ENCODE data around the gene CNN1. TPM values are rescaled to one million over a fixed set of nuclear protein-coding genes. Genes with fewer than 3 reads are reported as not detected.

CNN1 gene
- total RNA-seq, 1 experiment from 2014 or later: 15.7 TPM

DNA sequence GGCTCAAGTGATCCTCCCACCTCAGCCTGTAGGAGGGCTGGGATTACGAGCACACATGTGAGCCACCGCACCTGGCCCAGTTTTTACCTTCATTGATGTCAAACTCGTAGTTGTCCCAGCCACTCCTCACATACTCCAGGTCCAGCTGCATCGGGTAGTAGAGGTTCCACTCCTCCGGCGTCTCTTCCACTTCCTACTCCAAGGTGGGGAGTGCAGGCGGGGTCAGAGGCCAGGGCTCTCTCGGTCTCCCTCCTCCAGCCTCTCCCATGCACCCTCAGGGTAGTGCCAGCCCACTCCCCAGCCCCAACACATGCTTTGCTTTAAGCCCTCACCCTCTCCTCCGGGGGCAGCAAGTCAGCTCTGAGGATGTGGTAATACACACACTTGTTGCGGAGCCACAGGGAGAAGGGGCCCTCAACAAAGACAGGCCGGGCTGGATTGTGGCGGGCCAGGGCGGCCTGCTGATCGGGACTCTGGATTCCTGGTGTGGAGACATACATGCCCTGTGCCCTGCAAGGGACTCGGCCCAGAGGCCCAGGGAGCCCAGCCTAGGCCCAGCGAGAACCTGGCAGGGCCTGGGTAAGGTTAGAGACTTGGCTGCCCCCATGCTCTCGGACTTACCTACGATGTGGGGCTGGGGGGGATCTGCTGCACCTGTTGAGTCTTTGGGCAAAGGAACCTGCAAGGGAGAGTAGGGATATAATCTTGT, 31.1 kb upstream of the CNN1 start:
- Histone ChIP-seq H2BK15ac (ENCODE audit: low read depth, low read length) (no peak overlapping the region), H4K20me1 (ENCODE audit: control insufficient read depth, insufficient read depth, insufficient read length) (no peaks in the 10 kb centered on the region), H3T11ph (ENCODE audit: low read length) (no peak overlapping the region), H3K14ac (ENCODE audit: insufficient read depth, low read length) (no peak overlapping the region), H3K4me1 (ENCODE audit: insufficient read depth, low read length) (no peaks in the 10 kb centered on the region), H3K27me3 (ENCODE audit: insufficient read depth, low read length) (no peaks in the 10 kb centered on the region), H2BK12ac (ENCODE audit: insufficient read length, low read depth, low read length) (no peak overlapping the region), H3K18ac (ENCODE audit: insufficient read length, low read depth, low read length) (no peak overlapping the region), H4K8ac (replicated peaks; ENCODE audit: insufficient read length, low read depth, low read length) (no peak overlapping the region), H2BK120ac (ENCODE audit: low read depth, low read length, poor library complexity, severe bottlenecking) (no peak overlapping the region), H3K4ac (ENCODE audit: low read depth, low read length) (no peak overlapping the region), H3K56ac (ENCODE audit: insufficient read length, low read depth, low read length) (no peak overlapping the region), H3K4me2 (ENCODE audit: insufficient read depth, insufficient read length, low read length) (no peak overlapping the region), H2AFZ (ENCODE audit: low read length) (no peak overlapping the region), H3K79me1 (ENCODE audit: insufficient read depth, low read depth, low read length, poor library complexity, severe bottlenecking) (no peaks in the 10 kb centered on the region), H4K91ac (ENCODE audit: insufficient read length, low read depth, low read length) (no peak overlapping the region), H3K27ac (ENCODE audit: insufficient read length, low read depth, low read length) (no peak overlapping the region), H2BK5ac (ENCODE audit: insufficient read length, low read length) (no peak overlapping the region), H3K23ac (ENCODE audit: insufficient read length, low read depth, low read length) (no peak overlapping the region), H2AK5ac (ENCODE audit: insufficient read length, low read length) (no peak overlapping the region), H3K9ac (ENCODE audit: extremely low read depth, insufficient read length, low read length) (no peak overlapping the region), H4K5ac (ENCODE audit: insufficient read length, low read depth, low read length) (no peak overlapping the region), H3K23me2 (ENCODE audit: insufficient read length, low read depth, low read length, poor library complexity, severe bottlenecking) (peaks cover 5% of the 10 kb centered on the region), H2BK20ac (ENCODE audit: low read depth, low read length, poor library complexity, severe bottlenecking) (no peak overlapping the region), H3K79me2 (ENCODE audit: insufficient read depth, low read length) (no peaks in the 10 kb centered on the region), H3K9me3 (ENCODE audit: control insufficient read depth, low read depth, low read length) (no peaks in the 10 kb centered on the region)
- Mint-ChIP-seq H3K27me3 (ENCODE audit: low read depth) (no peaks in the 10 kb centered on the region), H3K9me3 (no peaks in the 10 kb centered on the region), H3K4me3 (peak overlapping the region in 1 of 2 experiments; percentile 17; a peak in 2 of 5 replicates), H3K27ac (peak overlapping the region in 1 of 3 experiments; percentile 81; a peak in 1 of 7 replicates), H3K36me3 (ENCODE audit: insufficient read depth in 1 of 3, low read depth in 3 of 3) (peaks cover 0 to 15% (median 7%) of the 10 kb centered on the region in 3 experiments; a peak in 4 of 7 replicates), H3K4me1 (peaks cover 10 to 13% of the 10 kb centered on the region in 2 experiments)
- no peak for DNase-seq
- TF ChIP-seq, protein P1, sequence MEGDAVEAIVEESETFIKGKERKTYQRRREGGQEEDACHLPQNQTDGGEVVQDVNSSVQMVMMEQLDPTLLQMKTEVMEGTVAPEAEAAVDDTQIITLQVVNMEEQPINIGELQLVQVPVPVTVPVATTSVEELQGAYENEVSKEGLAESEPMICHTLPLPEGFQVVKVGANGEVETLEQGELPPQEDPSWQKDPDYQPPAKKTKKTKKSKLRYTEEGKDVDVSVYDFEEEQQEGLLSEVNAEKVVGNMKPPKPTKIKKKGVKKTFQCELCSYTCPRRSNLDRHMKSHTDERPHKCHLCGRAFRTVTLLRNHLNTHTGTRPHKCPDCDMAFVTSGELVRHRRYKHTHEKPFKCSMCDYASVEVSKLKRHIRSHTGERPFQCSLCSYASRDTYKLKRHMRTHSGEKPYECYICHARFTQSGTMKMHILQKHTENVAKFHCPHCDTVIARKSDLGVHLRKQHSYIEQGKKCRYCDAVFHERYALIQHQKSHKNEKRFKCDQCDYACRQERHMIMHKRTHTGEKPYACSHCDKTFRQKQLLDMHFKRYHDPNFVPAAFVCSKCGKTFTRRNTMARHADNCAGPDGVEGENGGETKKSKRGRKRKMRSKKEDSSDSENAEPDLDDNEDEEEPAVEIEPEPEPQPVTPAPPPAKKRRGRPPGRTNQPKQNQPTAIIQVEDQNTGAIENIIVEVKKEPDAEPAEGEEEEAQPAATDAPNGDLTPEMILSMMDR (conservative IDR thresholded peaks at IDR 0.05): no peak
- WGBS (ENCODE audit: extremely low coverage, insufficient read length, low lambda C conversion rate): no CpG with 5 or more reads among the region's 18 CpGs
